Muscle layer of colon (tissue), 2 donors: ENCODE measurements around the gene POTEH.
"Not testable (repeated sequence)": the region's sequence is repeated elsewhere in the genome, so short reads cannot be mapped to it uniquely, and the experiment has no call there.

ENCODE experiments used
- H3K27ac ChIP-seq: one replicate; pipeline ENCODE4 v1.7.0; 2013; ENCODE audit warnings: low read depth, mild to moderate bottlenecking, low read length, moderate library complexity
- H3K27me3 ChIP-seq, 2 donors: one replicate each; pipeline ENCODE4 v1.7.0; 2013; ENCODE audit warnings: low read length in 2 of 2, mild to moderate bottlenecking in 2 of 2; ENCODE audit not compliant: insufficient read depth in 2 of 2, control insufficient read depth in 1 of 2
- H3K36me3 ChIP-seq: one replicate; pipeline ENCODE4 v1.7.0; 2013; ENCODE audit warnings: mild to moderate bottlenecking, low read length; ENCODE audit not compliant: insufficient read depth
- H3K4me1 ChIP-seq: one replicate; pipeline ENCODE4 v1.7.0; 2013; ENCODE audit warnings: mild to moderate bottlenecking, low read length; ENCODE audit not compliant: insufficient read depth
- H3K4me3 ChIP-seq, 2 donors: one replicate each; pipeline ENCODE4 v1.7.0; 2013; ENCODE audit warnings: low read length in 2 of 2, low read depth in 1 of 2, mild to moderate bottlenecking in 1 of 2, moderate library complexity in 1 of 2
- H3K9ac ChIP-seq: one replicate; pipeline ENCODE4 v1.7.0; 2013; ENCODE audit warnings: low read length
- H3K9me3 ChIP-seq: one replicate; pipeline ENCODE4 v1.7.0; 2013; ENCODE audit warnings: mild to moderate bottlenecking, low read length
- donor health status: abdominal sarcoma.
- donor health status: Adenocarcinoma of cecum.

POTEH gene

GRCh38 chr22:15689749-15690125 is at the start of gene POTEH:
Gene POTEH, plus strand, starts transcription at chr22:15690026. Its CDS starts 52 bp downstream, at chr22:15690078.
- not testable (repeated sequence) for H3K4me1 ChIP-seq, H3K4me3 ChIP-seq, H3K9me3 ChIP-seq, H3K27ac ChIP-seq, H3K36me3 ChIP-seq, H3K9ac ChIP-seq, H3K27me3 ChIP-seq

DNA sequence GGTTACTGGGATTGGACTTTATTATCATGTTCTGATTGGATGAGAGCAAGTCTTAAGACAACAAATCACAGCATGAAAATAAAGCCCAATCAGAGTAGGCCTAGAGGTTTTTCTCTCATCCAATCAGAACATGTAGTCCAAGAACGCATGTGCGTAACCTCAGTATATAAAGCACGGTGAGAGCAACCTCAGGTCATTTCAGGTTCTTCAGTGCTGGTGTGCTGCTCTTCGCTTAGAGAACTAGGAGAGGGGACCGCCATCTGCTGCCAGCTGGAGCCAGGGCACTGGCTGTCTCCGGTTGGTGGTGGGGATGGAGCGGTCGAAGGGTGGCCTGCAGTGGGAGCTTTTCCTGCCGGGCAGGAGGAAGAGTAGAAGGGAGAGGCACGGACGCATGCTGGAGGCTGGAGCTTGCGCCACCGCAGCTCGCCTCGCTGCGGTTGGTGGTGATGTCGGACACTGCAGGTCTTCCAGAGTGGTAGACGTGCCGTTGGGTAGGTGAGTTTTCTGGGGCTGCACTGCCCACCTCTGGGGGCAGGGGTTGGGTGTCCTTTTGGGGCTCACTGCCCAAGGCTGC is 47.5 kb upstream of the POTEH start:
- not testable (repeated sequence) for H3K4me1 ChIP-seq, H3K27me3 ChIP-seq, H3K4me3 ChIP-seq, H3K9me3 ChIP-seq, H3K36me3 ChIP-seq, H3K9ac ChIP-seq, H3K27ac ChIP-seq

DNA sequence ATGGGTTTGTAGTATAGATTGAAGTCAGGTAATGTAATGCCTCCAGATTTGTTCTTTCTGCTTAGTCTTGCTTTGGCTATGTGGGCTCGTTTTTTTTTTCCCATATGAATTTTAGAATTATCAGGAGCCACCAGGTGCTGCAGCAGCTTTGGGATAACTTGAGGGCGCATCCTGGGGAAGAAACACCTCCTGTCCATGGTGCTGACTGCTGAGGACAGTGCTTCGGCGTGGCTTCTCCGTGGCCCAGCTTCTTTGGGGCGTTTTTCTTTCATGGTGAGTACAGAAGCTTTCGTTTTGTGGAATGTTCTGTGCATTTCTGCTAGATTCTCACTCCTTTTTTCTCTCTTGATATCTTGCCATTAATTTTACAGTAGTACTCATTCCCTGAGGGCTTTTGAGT is 37.9 kb upstream of the POTEH start:
- not testable (repeated sequence) for H3K4me1 ChIP-seq, H3K27ac ChIP-seq, H3K4me3 ChIP-seq, H3K9me3 ChIP-seq, H3K27me3 ChIP-seq, H3K9ac ChIP-seq, H3K36me3 ChIP-seq

- not testable (repeated sequence) for H3K27me3 ChIP-seq, H3K4me3 ChIP-seq, H3K27ac ChIP-seq, H3K4me1 ChIP-seq, H3K9me3 ChIP-seq, H3K36me3 ChIP-seq, H3K9ac ChIP-seq
These were observed 37.1 kb upstream of the POTEH start for GRCh38 chr22:15652738-15653137.

DNA sequence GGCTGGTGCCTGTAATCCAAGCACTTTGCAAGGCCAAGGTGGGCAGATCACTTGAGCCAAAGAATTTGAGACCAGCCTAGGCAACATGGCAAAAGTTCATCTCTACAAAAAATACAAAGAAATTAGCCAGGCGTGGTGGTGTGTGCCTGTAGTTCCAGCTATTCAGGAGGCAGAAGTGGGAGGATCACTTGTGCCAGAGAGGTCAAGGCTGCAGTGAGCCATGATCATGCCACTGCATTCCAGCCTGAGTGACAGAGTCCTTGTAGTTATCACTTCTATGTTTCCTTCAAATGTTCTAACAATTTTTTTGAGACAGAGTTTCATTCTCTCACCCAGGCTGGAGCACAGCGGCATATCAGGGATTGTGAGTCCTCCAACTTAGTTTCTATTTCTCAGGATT is 36.6 kb upstream of the POTEH start:
- H3K4me1 ChIP-seq, H3K36me3 ChIP-seq, H3K27ac ChIP-seq, H3K9ac ChIP-seq, H3K4me3 ChIP-seq, H3K9me3 ChIP-seq, H3K27me3 ChIP-seq: not testable (repeated sequence)

DNA sequence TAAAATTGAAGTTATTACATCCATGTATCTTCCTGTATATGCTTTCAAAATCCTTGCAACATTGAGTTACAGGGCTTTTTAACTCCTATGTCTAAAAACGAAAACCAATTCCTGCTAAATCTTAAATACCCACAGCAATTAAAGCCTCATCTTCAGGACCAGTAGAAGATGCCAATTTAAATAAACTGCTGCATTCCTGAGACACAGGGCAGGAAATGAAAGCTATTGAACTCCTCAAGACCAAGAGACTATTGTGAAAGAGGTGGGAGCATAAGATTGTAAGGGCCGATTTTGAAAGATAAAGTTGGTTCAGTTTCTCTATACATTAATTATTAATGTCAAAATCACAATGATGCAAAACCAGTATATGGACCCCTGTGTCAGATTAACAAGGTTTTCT is 28.7 kb upstream of the POTEH start:
- H3K36me3 ChIP-seq, H3K27me3 ChIP-seq, H3K9me3 ChIP-seq, H3K4me3 ChIP-seq, H3K4me1 ChIP-seq, H3K27ac ChIP-seq, H3K9ac ChIP-seq: not testable (repeated sequence)

GRCh38 chr22:15664682-15665081 is 25.1 kb upstream of the POTEH start:
- not testable (repeated sequence) for H3K4me1 ChIP-seq, H3K9me3 ChIP-seq, H3K9ac ChIP-seq, H3K27me3 ChIP-seq, H3K27ac ChIP-seq, H3K36me3 ChIP-seq, H3K4me3 ChIP-seq

- not testable (repeated sequence) for H3K36me3 ChIP-seq, H3K9ac ChIP-seq, H3K27me3 ChIP-seq, H3K27ac ChIP-seq, H3K9me3 ChIP-seq, H3K4me3 ChIP-seq, H3K4me1 ChIP-seq
These were observed 24.3 kb upstream of the POTEH start for GRCh38 chr22:15665478-15665877.

DNA sequence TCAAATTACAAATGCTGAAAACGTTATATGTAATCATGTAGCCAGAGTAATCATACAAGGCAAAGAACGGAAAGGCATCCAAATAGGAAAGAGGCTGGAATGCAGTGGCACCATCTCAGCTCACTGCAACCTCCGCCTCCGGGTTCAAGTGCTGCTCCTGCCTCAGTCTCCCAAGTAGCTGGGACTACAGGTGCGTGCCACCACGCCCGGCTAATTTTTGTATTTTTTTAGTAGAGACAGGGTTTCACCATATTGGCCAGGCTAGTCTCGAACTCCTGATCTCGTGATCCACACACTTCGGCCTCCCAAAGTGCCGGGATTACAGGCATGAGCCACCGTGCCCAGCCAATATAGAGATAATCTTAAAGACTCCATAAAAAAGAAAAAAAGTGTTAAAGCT is 20.4 kb upstream of the POTEH start:
- not testable (repeated sequence) for H3K4me1 ChIP-seq, H3K9me3 ChIP-seq, H3K27me3 ChIP-seq, H3K4me3 ChIP-seq, H3K9ac ChIP-seq, H3K27ac ChIP-seq, H3K36me3 ChIP-seq

GRCh38 chr22:15679702-15680101 is 10.1 kb upstream of the POTEH start:
- not testable (repeated sequence) for H3K9ac ChIP-seq, H3K4me1 ChIP-seq, H3K9me3 ChIP-seq, H3K27me3 ChIP-seq, H3K36me3 ChIP-seq, H3K27ac ChIP-seq, H3K4me3 ChIP-seq

GRCh38 chr22:15684115-15684514 is 5.7 kb upstream of the POTEH start:
- not testable (repeated sequence) for H3K27me3 ChIP-seq, H3K4me3 ChIP-seq, H3K4me1 ChIP-seq, H3K9me3 ChIP-seq, H3K27ac ChIP-seq, H3K36me3 ChIP-seq, H3K9ac ChIP-seq

DNA sequence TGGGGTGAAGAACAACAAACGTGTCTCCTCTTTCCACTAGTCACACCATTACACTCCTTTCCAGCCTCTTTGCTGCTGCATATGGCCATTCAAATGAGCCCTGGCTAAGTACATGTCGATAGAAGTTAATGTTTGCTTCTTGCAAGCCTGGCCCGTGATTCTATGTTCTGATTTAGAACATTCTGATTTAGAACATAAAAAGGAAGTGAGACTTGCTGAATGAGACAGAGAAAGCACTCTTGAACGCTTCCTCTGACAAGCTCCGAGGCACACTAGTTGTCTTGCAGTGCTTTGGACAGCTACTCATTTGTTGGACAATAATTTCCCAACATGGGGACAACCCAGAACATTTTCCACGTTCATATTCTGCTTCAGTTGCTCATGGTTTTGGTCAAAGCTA is 5.1 kb upstream of the POTEH start:
- not testable (repeated sequence) for H3K27me3 ChIP-seq, H3K9ac ChIP-seq, H3K27ac ChIP-seq, H3K4me3 ChIP-seq, H3K9me3 ChIP-seq, H3K4me1 ChIP-seq, H3K36me3 ChIP-seq

- not testable (repeated sequence) for H3K4me1 ChIP-seq, H3K9me3 ChIP-seq, H3K27ac ChIP-seq, H3K27me3 ChIP-seq, H3K36me3 ChIP-seq, H3K9ac ChIP-seq, H3K4me3 ChIP-seq
These were observed 4.2 kb upstream of the POTEH start for GRCh38 chr22:15685641-15686040.
